HCT116 (cell line): ENCODE results near the gene HEATR5A.

Experiments used
- CTCF ChIP-seq, 3 experiments: fragments of 200-600 bp in 1 of 3; sonication (generic) in 1 of 3; IDR thresholded peaks in 2 of 3; conservative IDR thresholded peaks in 1 of 3; 2 replicates each; pipeline ENCODE4 v1.5.1; 2012 to 2017; ENCODE audit warnings: low read depth in 2 of 3, low read length in 2 of 3, antibody characterized with exemption in 1 of 3, borderline replicate concordance in 1 of 3, control low read depth in 1 of 3, mild to moderate bottlenecking in 1 of 3, mixed read lengths in 1 of 3, mixed run types in 1 of 3, moderate library complexity in 1 of 3; ENCODE audit not compliant: insufficient read depth in 1 of 3
- EGR1 ChIP-seq: IDR thresholded peaks from 2 replicates; pipeline ENCODE4 v1.6.1; 2012; ENCODE audit warnings: low read depth
- EZH2 ChIP-seq: fragments of 200-600 bp; sonication (generic); IDR thresholded peaks from 2 replicates; pipeline ENCODE4 v1.6.1; 2017; ENCODE audit warnings: antibody characterized with exemption, mixed run types
- FOSL1 ChIP-seq: IDR thresholded peaks from 2 replicates; pipeline ENCODE4 v1.6.1; 2012; ENCODE audit warnings: low read depth
- JUND ChIP-seq: IDR thresholded peaks from 2 replicates; pipeline ENCODE4 v1.6.1; 2012
- POLR2A ChIP-seq: IDR thresholded peaks from 2 replicates; pipeline ENCODE4 v1.7.0; 2011; ENCODE audit warnings: borderline replicate concordance; ENCODE audit not compliant: insufficient read depth, insufficient read length; ENCODE audit errors: extremely low read depth
- POLR2AphosphoS5 ChIP-seq: IDR thresholded peaks from 2 replicates; pipeline ENCODE4 v1.6.1; 2011; ENCODE audit warnings: mild to moderate bottlenecking, low read depth, low read length, moderate library complexity
- TCF7L2 ChIP-seq: IDR thresholded peaks from 2 replicates; pipeline ENCODE4 v1.7.0; 2011; ENCODE audit warnings: borderline replicate concordance, inconsistent platforms; ENCODE audit not compliant: insufficient read depth, insufficient read length; ENCODE audit errors: extremely low read depth
- YY1 ChIP-seq: IDR thresholded peaks from 2 replicates; pipeline ENCODE4 v1.6.1; 2011; ENCODE audit warnings: low read length, low read depth, moderate library complexity, mild to moderate bottlenecking; ENCODE audit not compliant: insufficient replicate concordance; ENCODE audit errors: extremely low read depth
- ZNF274 ChIP-seq: fragments of 200-500 bp; sonication (Bioruptor generic); IDR thresholded peaks from 2 replicates; pipeline ENCODE4 v1.6.1; 2014; ENCODE audit warnings: mild to moderate bottlenecking, low read depth, low read length, inconsistent platforms

GRCh38 chr14:31336646-31337045 is 83.7 kb downstream of the HEATR5A start:
- no peak for TF ChIP-seq CTCF (IDR thresholded peaks at IDR 0.05 in 2 of 3, conservative IDR thresholded peaks at IDR 0.05 in 1 of 3; ENCODE audit: borderline replicate concordance in 1 of 3, insufficient read depth in 1 of 3, low read depth in 2 of 3, low read length in 2 of 3)
- no peak for TF ChIP-seq POLR2A
- no peak for TF ChIP-seq EZH2
- no peak for TF ChIP-seq TCF7L2
- TF ChIP-seq ZNF274, result no peak
- TF ChIP-seq YY1, result no peak
- no peak for TF ChIP-seq FOSL1
- TF ChIP-seq EGR1, result no peak
- no peak for TF ChIP-seq POLR2AphosphoS5
- TF ChIP-seq JUND, result no peak
